SK-N-SH (cell line): ENCODE results near the gene AFG3L2.

Experiments used
- EZH2phosphoT487 ChIP-seq: fragments of 200-600 bp; sonication (generic); IDR thresholded peaks from 2 replicates; pipeline ENCODE4 v1.6.1; 2017; ENCODE audit warnings: low read depth, mixed run types, mild to moderate bottlenecking, antibody characterized with exemption, moderate library complexity, borderline replicate concordance
- GABPA ChIP-seq: IDR thresholded peaks from 2 replicates; pipeline ENCODE4 v1.4.0; 2012; ENCODE audit warnings: low read depth, mild to moderate bottlenecking
- GATA2 ChIP-seq: sonication (generic); formaldehyde crosslinking; IDR thresholded peaks from 2 replicates; pipeline ENCODE4 v1.5.0; 2020; ENCODE audit warnings: mild to moderate bottlenecking, missing genetic modification reagents
- JUND ChIP-seq: IDR thresholded peaks from 2 replicates; pipeline ENCODE4 v1.4.0; 2012
- TAF1 ChIP-seq: IDR thresholded peaks from 2 replicates; pipeline ENCODE4 v1.6.1; 2012; ENCODE audit warnings: low read depth, mild to moderate bottlenecking, low read length, moderate library complexity, borderline replicate concordance
- TCF12 ChIP-seq: IDR thresholded peaks from 2 replicates; pipeline ENCODE4 v1.4.0; 2012
- TF ChIP-seq, protein P1 (sequence below): fragments of 200-600 bp; sonication (generic); IDR thresholded peaks from 2 replicates; pipeline ENCODE4 v1.6.1; 2017; ENCODE audit warnings: antibody characterized with exemption, mild to moderate bottlenecking, moderate library complexity
- TF ChIP-seq, protein P2 (sequence below): IDR thresholded peaks from 2 replicates; pipeline ENCODE4; 2012
- TF ChIP-seq, protein P3 (sequence below): IDR thresholded peaks from 2 replicates; pipeline ENCODE4 v1.4.0; 2012; ENCODE audit warnings: low read depth
- TF ChIP-seq, protein P4 (sequence below): IDR thresholded peaks from 2 replicates; pipeline ENCODE4 v1.6.1; 2012; ENCODE audit warnings: mild to moderate bottlenecking, low read depth, low read length, moderate library complexity
- TF ChIP-seq, protein P5 (sequence below): fragments of 150-350 bp; IDR thresholded peaks from 2 replicates; pipeline ENCODE4 v1.6.1; 2016; ENCODE audit warnings: mild to moderate bottlenecking, low read depth, low read length

DNA sequence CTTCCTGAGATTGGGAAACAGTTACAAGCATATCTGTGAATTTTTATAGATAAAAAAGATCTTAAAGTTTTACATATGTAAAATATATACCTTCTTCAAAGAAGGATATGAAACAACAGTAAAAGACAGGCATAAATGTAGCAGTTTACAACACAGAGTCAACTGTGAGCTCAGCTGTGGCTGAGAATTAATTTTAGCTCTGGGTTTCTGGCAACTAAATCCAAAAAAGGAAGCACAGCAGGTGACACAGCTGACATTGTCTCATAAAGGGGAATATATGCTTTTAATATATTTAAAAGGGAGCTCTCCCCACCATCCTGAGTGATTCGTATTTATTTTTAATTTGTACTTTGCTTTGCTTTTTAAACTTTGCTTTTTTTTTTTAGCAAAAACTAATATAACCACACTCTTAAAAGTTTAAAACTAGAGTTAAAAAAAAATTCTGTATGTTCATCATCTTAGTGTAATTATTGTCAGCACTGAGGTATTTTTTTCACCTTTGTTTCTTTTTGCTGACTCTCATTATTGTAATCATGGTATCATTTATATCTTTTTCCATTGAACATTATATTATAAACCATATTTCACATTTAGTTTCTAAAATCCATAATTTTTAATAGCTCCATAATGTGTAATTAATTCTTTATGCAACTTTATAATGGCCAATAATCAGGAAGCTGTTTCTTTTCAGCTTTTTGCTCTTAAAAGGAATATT is 62.3 kb downstream of the AFG3L2 start:
- no peak for TF ChIP-seq EZH2phosphoT487
- TF ChIP-seq, protein P1, sequence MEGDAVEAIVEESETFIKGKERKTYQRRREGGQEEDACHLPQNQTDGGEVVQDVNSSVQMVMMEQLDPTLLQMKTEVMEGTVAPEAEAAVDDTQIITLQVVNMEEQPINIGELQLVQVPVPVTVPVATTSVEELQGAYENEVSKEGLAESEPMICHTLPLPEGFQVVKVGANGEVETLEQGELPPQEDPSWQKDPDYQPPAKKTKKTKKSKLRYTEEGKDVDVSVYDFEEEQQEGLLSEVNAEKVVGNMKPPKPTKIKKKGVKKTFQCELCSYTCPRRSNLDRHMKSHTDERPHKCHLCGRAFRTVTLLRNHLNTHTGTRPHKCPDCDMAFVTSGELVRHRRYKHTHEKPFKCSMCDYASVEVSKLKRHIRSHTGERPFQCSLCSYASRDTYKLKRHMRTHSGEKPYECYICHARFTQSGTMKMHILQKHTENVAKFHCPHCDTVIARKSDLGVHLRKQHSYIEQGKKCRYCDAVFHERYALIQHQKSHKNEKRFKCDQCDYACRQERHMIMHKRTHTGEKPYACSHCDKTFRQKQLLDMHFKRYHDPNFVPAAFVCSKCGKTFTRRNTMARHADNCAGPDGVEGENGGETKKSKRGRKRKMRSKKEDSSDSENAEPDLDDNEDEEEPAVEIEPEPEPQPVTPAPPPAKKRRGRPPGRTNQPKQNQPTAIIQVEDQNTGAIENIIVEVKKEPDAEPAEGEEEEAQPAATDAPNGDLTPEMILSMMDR, result no peak
- TF ChIP-seq, protein P2, sequence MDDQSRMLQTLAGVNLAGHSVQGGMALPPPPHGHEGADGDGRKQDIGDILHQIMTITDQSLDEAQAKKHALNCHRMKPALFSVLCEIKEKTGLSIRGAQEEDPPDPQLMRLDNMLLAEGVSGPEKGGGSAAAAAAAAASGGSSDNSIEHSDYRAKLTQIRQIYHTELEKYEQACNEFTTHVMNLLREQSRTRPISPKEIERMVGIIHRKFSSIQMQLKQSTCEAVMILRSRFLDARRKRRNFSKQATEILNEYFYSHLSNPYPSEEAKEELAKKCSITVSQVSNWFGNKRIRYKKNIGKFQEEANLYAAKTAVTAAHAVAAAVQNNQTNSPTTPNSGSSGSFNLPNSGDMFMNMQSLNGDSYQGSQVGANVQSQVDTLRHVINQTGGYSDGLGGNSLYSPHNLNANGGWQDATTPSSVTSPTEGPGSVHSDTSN, result no peak
- TF ChIP-seq, protein P3, sequence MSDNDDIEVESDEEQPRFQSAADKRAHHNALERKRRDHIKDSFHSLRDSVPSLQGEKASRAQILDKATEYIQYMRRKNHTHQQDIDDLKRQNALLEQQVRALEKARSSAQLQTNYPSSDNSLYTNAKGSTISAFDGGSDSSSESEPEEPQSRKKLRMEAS, result no peak
- TF ChIP-seq GATA2, result no peak
- TF ChIP-seq TCF12, result no peak
- TF ChIP-seq TAF1, result no peak
- TF ChIP-seq, protein P4, sequence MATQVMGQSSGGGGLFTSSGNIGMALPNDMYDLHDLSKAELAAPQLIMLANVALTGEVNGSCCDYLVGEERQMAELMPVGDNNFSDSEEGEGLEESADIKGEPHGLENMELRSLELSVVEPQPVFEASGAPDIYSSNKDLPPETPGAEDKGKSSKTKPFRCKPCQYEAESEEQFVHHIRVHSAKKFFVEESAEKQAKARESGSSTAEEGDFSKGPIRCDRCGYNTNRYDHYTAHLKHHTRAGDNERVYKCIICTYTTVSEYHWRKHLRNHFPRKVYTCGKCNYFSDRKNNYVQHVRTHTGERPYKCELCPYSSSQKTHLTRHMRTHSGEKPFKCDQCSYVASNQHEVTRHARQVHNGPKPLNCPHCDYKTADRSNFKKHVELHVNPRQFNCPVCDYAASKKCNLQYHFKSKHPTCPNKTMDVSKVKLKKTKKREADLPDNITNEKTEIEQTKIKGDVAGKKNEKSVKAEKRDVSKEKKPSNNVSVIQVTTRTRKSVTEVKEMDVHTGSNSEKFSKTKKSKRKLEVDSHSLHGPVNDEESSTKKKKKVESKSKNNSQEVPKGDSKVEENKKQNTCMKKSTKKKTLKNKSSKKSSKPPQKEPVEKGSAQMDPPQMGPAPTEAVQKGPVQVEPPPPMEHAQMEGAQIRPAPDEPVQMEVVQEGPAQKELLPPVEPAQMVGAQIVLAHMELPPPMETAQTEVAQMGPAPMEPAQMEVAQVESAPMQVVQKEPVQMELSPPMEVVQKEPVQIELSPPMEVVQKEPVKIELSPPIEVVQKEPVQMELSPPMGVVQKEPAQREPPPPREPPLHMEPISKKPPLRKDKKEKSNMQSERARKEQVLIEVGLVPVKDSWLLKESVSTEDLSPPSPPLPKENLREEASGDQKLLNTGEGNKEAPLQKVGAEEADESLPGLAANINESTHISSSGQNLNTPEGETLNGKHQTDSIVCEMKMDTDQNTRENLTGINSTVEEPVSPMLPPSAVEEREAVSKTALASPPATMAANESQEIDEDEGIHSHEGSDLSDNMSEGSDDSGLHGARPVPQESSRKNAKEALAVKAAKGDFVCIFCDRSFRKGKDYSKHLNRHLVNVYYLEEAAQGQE, result no peak
- TF ChIP-seq JUND, result no peak
- TF ChIP-seq, protein P5, sequence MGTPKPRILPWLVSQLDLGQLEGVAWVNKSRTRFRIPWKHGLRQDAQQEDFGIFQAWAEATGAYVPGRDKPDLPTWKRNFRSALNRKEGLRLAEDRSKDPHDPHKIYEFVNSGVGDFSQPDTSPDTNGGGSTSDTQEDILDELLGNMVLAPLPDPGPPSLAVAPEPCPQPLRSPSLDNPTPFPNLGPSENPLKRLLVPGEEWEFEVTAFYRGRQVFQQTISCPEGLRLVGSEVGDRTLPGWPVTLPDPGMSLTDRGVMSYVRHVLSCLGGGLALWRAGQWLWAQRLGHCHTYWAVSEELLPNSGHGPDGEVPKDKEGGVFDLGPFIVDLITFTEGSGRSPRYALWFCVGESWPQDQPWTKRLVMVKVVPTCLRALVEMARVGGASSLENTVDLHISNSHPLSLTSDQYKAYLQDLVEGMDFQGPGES, result no peak
- no peak for TF ChIP-seq GABPA
